Panc1 (cell line): Measurements from ENCODE around the gene RPH3AL. TPM values are rescaled to one million over a fixed set of nuclear protein-coding genes. Genes with fewer than 3 reads are reported as not detected.

Experiments used
- ATAC-seq: fragments of 200-7000 bp; cut with Tn5 transposase; 2 replicates; pipeline ENCODE4 v1.9.1; 2020; ENCODE audit warnings: mild to moderate bottlenecking, moderate library complexity
- BruUV-seq: library from RNA; stranded (reverse); fragments of 400-500 nt; replicated peaks from 2 replicates; lab custom pipeline; 2021; lab: Mats Ljungman, UMichigan
- CTCF ChIA-PET: fragments of 300-600 bp; sonication (Branson Sonifier 250); formaldehyde crosslinking; loops from one replicate; lab custom pipeline; 2022; ENCODE audit warnings: antibody characterized with exemption; lab: Charles Lee
- POLR2A ChIA-PET: fragments of 300-600 bp; sonication (Branson Sonifier 250); formaldehyde crosslinking; loops from one replicate; lab custom pipeline; 2022; ENCODE audit warnings: antibody characterized with exemption; lab: Charles Lee
- DNase-seq: peaks from one replicate; pipeline ENCODE4 v3.0.0-alpha.2; 2010; ENCODE audit warnings: low read depth, low spot score
- H3K27ac ChIP-seq: 2 replicates; pipeline ENCODE4 v1.5.1; 2011; ENCODE audit warnings: mild to moderate bottlenecking, low read length, inconsistent platforms
- H3K27me3 ChIP-seq: fragments of 200-500 bp; sonication (Bioruptor generic); 2 replicates; pipeline ENCODE4 v1.6.0; 2014; ENCODE audit warnings: low read length, inconsistent platforms; ENCODE audit not compliant: control insufficient read depth, insufficient read depth
- H3K36me3 ChIP-seq: fragments of 200-500 bp; sonication (Bioruptor generic); 2 replicates; pipeline ENCODE4 v1.5.1; 2014; ENCODE audit warnings: inconsistent platforms, mild to moderate bottlenecking, low read length, moderate library complexity; ENCODE audit not compliant: control insufficient read depth, insufficient read depth
- H3K4me1 ChIP-seq: 2 replicates; pipeline ENCODE4 v1.5.1; 2011; ENCODE audit warnings: inconsistent platforms, mild to moderate bottlenecking, low read length, moderate library complexity; ENCODE audit not compliant: control insufficient read depth, insufficient read depth
- H3K4me3 ChIP-seq, 2 experiments: 2 replicates each; pipeline ENCODE4 v1.5.1; 2011 to 2012; ENCODE audit warnings: low read depth in 2 of 2, low read length in 2 of 2, mild to moderate bottlenecking in 2 of 2, inconsistent platforms in 1 of 2, moderate library complexity in 1 of 2
- H3K9me3 ChIP-seq: fragments of 200-500 bp; sonication (Bioruptor generic); 2 replicates; pipeline ENCODE4 v1.5.1; 2014; ENCODE audit warnings: low read depth, mild to moderate bottlenecking, inconsistent platforms, low read length, moderate library complexity; ENCODE audit not compliant: control insufficient read depth, insufficient read depth
- POLR2AphosphoS5 ChIP-seq: IDR thresholded peaks from 2 replicates; pipeline ENCODE4 v1.6.1; 2012; ENCODE audit warnings: mild to moderate bottlenecking, low read depth, low read length, moderate library complexity
- SIN3A ChIP-seq: IDR thresholded peaks from 2 replicates; pipeline ENCODE4 v1.6.1; 2012; ENCODE audit warnings: low read depth, mild to moderate bottlenecking, low read length, moderate library complexity, borderline replicate concordance; ENCODE audit not compliant: insufficient read depth
- TCF7L2 ChIP-seq: IDR thresholded peaks from 2 replicates; pipeline ENCODE4 v1.6.1; 2011; ENCODE audit warnings: mild to moderate bottlenecking, low read depth, low read length, inconsistent platforms
- in situ Hi-C: cut with HindIII; loops from 2 replicates; pipeline ENCODE4 v1.10.0; 2016; ENCODE audit warnings: low sequenced_read_pairs, low pct_unique_long_range_greater_than_20kb
- intact Hi-C: fragments of 100-400 bp; cut with micrococcal nuclease; formaldehyde crosslinking; loops from one replicate; pipeline ENCODE4 v1.10.0; 2022; ENCODE audit not compliant: unreplicated experiment
- total RNA-seq: library from RNA; stranded (reverse); gene quantifications from one replicate; pipeline ENCODE4 v1.2.1, GENCODE V29; 2021; ENCODE audit not compliant: unreplicated experiment
- TF ChIP-seq, protein P1 (sequence below), 2 experiments: IDR thresholded peaks; 2 replicates each; pipeline ENCODE4 v1.6.1; 2011 to 2012; ENCODE audit warnings: low read depth in 2 of 2, control low read depth in 1 of 2, low read length in 1 of 2, mild to moderate bottlenecking in 1 of 2, moderate library complexity in 1 of 2; ENCODE audit not compliant: insufficient read depth in 1 of 2
- TF ChIP-seq, protein P2 (sequence below): fragments of 450-650 bp; IDR thresholded peaks from 2 replicates; pipeline ENCODE4 v1.5.1; 2017; ENCODE audit warnings: mild to moderate bottlenecking

Gene RPH3AL
- total RNA-seq, 1 experiment from 2014 or later, result 2.2 TPM

DNA sequence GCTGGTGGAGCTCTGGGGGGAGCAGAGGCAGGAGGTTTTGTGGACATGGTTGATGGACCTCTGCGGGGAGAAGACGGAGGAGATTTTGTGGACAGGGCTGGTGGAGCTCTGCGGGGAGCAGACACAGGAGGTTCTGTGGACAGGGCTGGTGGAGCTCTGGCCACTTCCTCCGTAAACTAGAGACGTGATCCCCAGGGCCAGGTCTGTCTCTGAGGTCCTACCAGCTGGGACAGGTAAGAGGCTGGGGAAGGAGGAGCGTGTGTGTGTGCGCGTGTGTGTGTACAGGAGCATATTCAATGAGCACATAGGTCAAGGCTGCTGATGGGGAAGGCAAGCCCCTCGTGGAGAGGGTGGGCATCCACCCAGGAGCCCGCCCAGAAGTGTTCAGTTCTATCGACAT lies 20.6 kb downstream of the RPH3AL start:
- H3K27me3 ChIP-seq, result no peaks in the 10 kb centered on the region
- H3K27ac ChIP-seq, result no peak overlapping the region
- ATAC-seq (no peak), DNase-seq (no peak)
- in situ Hi-C loops (no loop called here), intact Hi-C loops (no loop called here)
- H3K4me1 ChIP-seq, result peaks cover 2% of the 10 kb centered on the region; the same call in 1 of the 2 replicates
- POLR2A ChIA-PET, result no interaction called here
- BruUV-seq, result no TSS peak
- TF ChIP-seq, protein P1, sequence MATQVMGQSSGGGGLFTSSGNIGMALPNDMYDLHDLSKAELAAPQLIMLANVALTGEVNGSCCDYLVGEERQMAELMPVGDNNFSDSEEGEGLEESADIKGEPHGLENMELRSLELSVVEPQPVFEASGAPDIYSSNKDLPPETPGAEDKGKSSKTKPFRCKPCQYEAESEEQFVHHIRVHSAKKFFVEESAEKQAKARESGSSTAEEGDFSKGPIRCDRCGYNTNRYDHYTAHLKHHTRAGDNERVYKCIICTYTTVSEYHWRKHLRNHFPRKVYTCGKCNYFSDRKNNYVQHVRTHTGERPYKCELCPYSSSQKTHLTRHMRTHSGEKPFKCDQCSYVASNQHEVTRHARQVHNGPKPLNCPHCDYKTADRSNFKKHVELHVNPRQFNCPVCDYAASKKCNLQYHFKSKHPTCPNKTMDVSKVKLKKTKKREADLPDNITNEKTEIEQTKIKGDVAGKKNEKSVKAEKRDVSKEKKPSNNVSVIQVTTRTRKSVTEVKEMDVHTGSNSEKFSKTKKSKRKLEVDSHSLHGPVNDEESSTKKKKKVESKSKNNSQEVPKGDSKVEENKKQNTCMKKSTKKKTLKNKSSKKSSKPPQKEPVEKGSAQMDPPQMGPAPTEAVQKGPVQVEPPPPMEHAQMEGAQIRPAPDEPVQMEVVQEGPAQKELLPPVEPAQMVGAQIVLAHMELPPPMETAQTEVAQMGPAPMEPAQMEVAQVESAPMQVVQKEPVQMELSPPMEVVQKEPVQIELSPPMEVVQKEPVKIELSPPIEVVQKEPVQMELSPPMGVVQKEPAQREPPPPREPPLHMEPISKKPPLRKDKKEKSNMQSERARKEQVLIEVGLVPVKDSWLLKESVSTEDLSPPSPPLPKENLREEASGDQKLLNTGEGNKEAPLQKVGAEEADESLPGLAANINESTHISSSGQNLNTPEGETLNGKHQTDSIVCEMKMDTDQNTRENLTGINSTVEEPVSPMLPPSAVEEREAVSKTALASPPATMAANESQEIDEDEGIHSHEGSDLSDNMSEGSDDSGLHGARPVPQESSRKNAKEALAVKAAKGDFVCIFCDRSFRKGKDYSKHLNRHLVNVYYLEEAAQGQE (IDR thresholded peaks at IDR 0.05; ENCODE audit: insufficient read depth in 1 of 2, low read depth in 2 of 2, low read length in 1 of 2), result no peak
- no peak for TF ChIP-seq TCF7L2
- TF ChIP-seq POLR2AphosphoS5, result no peak
- CTCF ChIA-PET, result no interaction called here
- no peaks in the 10 kb centered on the region for H3K36me3 ChIP-seq
- no peaks in the 10 kb centered on the region for H3K9me3 ChIP-seq
- no peak overlapping the region for H3K4me3 ChIP-seq

DNA sequence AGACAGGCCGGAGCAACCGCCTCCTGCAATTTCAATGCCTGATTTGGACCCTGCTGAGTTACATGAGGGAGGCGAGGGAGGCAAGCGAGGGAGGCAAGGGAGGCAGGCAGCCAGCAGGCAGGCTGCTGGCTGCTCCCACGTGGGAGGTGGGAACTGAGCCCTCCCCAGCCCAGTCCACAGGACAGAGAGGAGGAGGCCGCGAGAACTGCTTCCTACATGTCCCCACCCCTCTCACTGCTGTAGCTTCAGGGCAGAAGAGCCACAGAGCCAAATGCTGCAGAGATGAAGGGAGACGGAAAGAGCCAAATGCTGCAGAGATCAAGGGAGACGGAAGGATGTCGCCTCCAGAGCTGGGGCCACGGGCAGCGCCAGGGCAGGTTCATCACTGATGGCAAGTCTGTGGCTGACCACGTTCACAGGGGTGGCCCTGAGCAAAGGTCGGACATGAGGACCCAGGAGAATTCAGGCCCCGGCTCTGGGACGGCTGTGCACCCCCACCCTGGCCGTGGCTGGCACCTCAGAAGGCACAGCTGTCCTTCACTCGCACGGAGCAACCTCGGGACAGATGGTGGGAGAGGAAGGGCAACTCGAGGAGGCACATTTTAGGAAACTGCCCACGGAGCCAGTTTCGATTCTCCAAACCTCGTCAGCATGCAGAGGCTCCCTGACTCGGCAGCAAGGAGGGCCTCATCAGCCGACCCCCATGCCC lies 21.5 kb downstream of the RPH3AL start:
- no peaks in the 10 kb centered on the region for H3K36me3 ChIP-seq
- DNase-seq, result no peak
- TF ChIP-seq, protein P2, sequence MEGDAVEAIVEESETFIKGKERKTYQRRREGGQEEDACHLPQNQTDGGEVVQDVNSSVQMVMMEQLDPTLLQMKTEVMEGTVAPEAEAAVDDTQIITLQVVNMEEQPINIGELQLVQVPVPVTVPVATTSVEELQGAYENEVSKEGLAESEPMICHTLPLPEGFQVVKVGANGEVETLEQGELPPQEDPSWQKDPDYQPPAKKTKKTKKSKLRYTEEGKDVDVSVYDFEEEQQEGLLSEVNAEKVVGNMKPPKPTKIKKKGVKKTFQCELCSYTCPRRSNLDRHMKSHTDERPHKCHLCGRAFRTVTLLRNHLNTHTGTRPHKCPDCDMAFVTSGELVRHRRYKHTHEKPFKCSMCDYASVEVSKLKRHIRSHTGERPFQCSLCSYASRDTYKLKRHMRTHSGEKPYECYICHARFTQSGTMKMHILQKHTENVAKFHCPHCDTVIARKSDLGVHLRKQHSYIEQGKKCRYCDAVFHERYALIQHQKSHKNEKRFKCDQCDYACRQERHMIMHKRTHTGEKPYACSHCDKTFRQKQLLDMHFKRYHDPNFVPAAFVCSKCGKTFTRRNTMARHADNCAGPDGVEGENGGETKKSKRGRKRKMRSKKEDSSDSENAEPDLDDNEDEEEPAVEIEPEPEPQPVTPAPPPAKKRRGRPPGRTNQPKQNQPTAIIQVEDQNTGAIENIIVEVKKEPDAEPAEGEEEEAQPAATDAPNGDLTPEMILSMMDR, result no peak
- TF ChIP-seq SIN3A, result no peak
- TF ChIP-seq, protein P1 (IDR thresholded peaks at IDR 0.05; ENCODE audit: insufficient read depth in 1 of 2, low read depth in 2 of 2, low read length in 1 of 2), result no peak
- no peak for TF ChIP-seq POLR2AphosphoS5
- no peak for TF ChIP-seq TCF7L2
- no peaks in the 10 kb centered on the region for H3K9me3 ChIP-seq
- H3K4me3 ChIP-seq, result no peak overlapping the region
- H3K27me3 ChIP-seq, result no peaks in the 10 kb centered on the region
- no peak for ATAC-seq
- ChIA-PET CTCF (no interaction called here), POLR2A (no interaction called here)
- no peak overlapping the region for H3K27ac ChIP-seq
- in situ Hi-C loops (no loop called here), intact Hi-C loops (no loop called here)
- H3K4me1 ChIP-seq, result peaks cover 2% of the 10 kb centered on the region; the same call in 1 of the 2 replicates
- BruUV-seq, result no TSS peak
